GM19467 (cell line): ENCODE results near the gene IL17REL.

Source experiments
- ATAC-seq: cut with Tn5 transposase; IDR thresholded peaks from one replicate; pipeline ENCODE4 v1.9.1; 2021; ENCODE audit warnings: mild to moderate bottlenecking, moderate library complexity; ENCODE audit not compliant: unreplicated experiment

Gene IL17REL

GRCh38 chr22:49958931-49959781, 53.4 kb downstream of the IL17REL start:
- ATAC-seq: no peak

DNA sequence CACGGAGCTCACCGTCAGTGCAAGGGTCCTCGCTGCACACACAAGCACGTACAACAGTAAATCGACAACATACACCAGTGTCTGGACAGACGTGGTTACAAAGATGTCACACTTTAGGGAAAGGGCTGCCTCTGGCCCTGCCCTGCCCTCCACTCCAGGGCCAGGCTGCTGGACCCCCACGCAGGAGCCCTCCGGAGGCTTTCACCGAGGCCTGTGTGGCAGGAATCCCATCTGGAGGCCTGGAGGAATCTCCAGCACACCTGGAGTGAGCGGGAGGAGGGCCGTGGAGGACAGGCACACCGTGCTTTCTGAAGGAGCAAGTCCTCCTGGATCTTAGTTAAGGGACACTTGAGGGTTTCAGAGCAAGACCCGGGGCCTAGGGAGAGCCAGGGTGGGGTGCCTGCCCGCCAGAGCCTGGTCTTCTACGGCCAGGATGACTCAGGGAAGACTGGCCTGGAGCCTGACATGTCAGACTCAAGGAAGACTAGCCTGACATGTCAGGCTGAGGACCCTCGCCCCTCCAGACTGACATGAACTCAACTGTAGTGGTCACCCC, 54.1 kb downstream of the IL17REL start:
- ATAC-seq: no peak

DNA sequence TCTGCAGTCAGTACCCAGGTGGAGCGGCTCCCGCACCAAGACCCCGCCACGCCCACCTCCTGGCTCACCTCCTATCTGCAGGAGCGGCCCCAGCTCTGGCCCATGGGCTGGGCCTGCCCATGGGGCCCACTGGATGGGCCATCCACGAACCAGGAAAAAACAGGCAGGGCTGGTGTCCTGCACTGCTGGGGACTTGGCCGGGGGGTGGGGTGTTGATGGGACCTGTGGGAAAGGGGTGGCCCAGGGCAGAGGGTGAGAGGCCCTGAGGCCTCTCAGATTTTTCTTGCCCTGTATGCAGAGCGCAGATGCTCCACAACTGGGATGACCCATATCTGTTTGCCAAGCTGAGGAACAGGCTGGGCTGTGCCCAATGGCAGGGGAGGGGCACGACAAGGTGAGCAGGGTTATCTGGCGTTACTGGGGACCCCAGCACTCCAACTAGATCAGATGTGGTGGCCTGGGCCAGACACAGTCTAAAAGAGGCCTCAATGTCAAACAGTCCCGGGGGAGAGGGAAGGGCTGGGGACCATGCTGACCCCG, 54.7 kb downstream of the IL17REL start:
- ATAC-seq: no peak

DNA sequence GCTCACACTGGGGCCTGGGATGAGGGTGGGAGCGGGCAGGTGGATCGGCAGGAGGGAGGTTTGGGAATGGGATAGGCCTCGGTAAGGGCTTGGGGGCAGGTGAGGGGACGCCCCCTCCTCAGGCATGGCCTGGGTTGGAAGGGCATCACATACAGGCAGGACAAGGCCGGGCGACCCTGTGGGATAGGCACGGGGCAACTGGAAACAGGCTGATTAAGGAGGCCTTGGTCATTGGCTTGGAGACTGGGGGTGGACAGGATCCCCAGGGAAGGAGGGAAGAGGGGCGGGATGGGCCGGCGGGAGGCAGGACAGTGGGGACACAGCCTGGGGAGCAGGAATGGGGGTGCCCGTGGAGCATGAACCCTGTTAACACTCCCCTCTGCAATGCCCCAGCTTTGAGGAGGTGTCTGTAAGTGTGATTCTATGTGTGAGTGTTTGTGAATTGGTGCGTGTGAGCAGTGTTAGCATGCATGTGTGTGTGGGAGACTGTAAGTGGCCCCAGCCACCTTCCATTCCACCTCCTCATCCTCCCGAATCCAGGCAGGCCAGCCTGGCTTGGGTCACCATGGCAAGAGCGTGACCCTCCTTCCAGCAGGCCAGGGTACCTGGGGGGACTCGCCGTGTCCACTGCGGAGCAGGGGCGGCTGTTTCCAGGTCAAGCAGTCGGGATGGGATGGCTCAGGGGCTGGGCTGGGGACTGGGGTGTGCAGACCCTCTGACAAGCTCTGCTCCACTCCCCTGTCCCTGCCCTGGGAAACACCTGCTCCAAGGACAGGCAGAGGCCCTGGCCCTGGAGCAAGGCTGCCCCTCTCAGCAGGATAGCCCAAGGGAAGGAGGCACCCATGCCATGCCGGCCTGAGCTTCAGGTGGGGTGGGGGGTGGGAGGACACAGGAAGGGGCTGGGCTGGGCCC, 55.4 kb downstream of the IL17REL start:
- ATAC-seq: no peak

GRCh38 chr22:49956418-49956770, 56.2 kb downstream of the IL17REL start:
- ATAC-seq: no peak

GRCh38 chr22:49955581-49956417, 56.8 kb downstream of the IL17REL start:
- no peak for ATAC-seq

GRCh38 chr22:49954991-49955580, 57.5 kb downstream of the IL17REL start:
- no peak for ATAC-seq

DNA sequence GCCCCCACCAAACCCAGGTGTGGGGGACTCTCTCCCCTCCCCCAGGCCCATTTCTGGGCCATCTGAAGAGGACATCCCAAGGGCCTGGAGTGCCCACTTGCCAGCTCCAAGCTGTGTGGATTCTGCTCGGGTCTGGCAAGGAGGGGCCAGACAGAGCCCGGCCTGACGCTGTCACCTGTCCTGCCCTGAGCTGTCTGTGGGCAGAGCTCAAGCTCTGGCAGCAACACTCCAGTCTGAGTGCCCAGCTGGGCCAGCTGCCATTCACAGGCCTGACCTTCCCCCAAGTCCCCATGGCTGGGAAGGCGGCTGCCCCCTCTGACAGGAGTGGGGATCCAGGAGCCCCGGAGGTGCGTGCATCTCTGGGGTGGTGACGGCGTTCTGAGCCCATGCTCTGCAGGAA, 58.2 kb downstream of the IL17REL start:
- ATAC-seq: no peak

DNA sequence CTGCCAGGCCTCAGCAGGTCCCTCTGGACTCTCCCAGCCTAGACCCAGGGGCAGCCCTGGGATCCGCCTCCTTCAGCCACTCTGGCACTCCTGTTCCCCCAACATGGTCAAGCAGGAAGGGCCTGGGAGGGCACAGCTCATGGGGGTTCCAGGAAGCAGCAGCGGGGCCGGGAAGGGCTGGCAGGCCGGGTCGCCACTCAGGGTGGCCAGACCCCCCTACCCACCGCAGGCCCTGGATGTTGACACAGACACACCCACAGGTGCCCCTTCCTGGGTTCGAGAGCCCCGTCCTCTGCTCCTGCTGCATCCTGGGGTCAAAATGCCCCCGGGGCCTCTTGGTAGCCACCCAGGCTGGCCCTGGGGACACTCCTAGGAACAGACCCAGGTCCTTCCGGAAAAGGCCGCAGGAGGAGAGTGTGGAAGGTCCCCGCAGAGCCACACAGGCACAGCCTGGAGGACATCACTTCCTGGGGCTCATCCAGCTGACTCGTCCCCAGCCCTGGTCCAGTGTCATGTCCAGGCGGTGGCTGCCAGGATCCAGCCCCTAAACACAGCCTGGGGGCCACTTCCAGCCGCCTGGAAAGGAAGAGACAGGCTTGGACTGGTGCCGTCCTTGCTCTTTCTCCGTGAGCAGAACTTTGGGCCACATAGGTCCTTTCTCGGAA, 58.8 kb downstream of the IL17REL start:
- no peak for ATAC-seq

DNA sequence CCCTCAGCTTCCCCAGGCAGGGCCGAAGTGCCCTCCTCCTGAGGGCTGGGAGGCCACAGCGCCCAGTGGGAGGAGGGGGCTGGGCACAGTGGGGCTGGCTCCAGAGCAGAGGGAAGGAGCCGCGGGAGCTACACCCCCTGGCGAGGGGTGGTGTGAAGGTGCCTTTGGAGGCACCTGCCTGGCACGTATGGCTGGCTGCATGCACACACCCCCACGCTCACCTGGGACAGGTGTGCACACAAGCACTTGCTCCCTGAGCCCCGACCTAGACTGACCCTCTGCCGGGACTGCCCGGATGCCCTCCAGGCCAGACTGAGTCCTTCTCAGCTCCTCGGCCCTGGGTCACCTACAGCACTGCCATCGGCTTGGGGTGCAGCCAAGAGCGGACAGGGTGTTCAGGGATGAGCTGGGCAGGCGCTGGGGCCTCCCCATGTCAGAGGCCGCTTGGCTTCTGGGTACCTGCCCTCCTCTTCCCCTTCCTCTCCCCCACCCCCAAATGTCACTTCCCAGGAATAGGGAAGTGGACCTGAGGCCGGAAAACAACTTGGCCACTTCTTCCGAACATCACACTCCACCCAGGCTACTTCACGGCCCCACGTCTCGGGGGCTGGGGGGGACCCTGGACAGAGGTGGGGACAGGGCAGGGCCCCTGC, 59.4 kb downstream of the IL17REL start:
- no peak for ATAC-seq

DNA sequence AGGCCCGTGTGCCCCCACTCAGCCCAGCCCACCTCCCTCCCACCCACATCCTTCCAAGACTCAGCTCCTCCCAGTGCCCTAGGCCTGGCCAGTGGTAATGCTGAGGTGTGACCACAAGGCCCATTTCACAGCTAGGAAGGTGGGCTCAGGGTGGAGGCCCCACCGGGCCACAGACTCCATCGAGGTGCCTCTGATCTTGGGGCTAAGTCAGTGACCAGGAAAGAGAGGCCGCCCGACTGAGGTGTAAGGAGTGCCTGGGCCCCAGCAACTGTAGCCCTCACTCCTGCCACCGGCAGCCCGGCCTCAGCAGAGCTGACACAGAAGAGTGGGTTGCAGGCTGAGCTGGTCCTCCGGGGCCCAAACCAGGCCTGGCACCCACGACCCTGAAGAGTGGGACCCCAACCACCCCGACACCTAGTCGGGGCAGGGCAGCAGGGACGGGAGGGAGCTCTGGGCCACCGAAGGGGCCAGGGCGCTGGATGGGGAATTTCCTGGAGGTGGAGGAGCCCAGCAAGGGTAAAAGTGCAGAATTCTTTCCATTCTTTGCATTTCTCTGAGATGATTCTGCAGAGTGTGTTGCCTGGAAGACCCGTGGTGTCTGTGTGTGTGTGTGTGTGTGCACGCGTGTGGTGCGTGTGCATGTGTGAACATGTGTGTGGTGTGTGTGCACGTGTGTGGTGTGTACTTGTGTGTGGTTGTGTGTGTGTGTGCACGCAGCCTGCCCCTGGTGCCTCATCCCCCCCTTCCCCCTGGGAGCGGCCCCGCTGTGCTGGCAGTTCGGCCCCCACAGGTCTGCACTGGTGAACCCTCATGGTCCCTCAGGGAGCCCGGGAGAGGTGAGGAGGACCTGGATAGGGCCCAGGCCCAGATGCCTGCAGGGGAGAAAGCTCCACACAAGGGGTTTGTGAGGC, 60.3 kb downstream of the IL17REL start:
- ATAC-seq: no peak

DNA sequence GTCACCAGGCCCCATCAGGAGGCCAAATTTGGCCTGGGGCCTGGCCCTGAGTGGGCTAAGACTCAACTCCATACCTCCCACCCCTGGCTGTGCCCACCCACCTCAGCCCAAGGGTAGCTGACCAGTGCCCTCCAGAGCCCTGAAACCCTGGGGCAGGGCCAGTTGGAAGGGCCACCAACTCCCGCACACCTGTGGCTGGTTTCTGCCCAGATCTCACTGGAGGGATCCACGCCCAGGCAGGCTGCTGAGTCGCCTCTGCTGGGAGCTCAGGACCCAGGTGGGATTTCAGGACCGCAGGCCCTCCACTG, 60.9 kb downstream of the IL17REL start:
- ATAC-seq: no peak

GRCh38 chr22:49951000-49951677, 61.4 kb downstream of the IL17REL start:
- ATAC-seq: no peak

DNA sequence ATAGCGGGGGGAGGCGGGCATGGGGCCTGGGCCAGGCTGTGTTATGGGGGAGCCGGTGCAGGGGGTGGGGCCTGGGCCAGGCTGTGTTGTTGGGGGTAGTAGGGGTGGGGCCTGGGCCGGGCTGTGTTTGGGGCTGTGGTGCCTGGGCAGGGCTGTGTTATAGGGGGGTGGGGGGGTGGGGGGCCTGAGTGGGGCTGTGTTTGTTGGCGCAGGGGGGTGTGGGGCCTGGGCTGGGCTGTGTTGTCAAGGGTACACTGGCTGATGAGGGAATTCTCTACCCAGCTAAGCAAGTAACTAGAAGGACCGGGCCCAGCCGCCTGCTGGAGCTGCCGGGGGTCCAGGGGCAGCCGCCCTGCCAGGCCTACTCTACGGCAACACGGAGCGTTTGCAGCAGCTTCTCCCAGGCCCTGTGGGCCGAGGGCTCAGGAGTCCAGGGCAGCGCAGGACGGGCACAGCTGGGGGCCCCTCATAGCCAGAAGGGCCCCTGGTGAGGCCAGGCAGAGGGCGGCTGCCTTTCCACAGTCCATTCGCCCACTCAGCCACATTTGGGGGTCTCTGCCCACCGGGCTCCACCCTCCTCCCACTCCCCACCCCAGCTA, 62.1 kb downstream of the IL17REL start:
- ATAC-seq: no peak

GRCh38 chr22:49949914-49950292, 62.7 kb downstream of the IL17REL start:
- ATAC-seq: no peak

DNA sequence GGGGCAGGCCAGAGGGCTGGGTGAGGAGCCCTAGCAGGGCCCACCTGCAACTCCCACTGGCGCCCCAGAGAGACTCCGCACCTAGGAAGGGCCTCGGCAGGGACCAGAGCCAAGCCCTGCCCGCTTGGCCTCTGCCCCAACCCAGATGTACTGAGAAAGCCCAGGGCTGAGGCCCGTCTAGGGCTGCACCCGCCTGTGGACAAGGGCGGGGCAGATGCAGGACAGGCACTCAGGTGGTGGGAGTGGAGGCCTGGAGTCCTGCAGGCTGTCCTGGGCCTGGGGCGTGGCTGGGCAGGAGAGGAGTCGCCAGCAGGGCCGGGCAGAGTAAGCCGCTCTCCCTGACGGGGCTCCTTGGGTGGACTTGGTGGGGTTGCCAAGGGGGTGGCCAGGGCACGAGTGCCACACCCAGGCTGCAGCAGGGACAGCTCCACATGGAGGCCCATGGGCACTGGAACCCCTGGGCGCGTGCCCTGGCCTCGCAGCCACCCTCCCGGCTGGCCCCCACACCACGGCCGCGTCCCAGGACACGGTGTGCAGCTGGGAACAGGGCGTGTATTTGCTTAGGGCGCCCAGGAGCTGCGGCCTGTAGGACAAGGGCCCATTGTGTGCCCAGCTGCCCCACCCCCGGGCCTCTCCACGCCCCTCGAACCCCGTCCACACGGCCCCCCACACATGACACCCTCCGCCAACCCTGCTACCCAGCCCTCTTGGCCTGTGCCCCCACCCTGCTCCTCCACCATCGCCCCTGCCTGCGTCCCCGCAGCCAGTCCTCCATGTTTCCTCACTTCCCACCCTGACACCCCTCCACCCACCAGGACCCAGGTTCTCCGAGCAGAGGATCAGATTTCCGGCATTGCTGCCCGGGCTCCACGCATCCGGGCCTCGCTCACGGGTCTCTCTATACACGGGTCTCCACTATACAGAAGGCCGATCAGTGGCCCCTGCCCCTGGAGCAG, 63.3 kb downstream of the IL17REL start:
- ATAC-seq: no peak
